NCI-H2081 treated with DMSO at 0.1 percent for 48 hours (cell line): ENCODE data around the gene ITPKA.
"Not testable (repeated sequence)": the region's sequence is repeated elsewhere in the genome, so short reads cannot be mapped to it uniquely, and the experiment has no call there.

ENCODE experiments used
- DNase-seq: peaks from one replicate; lab custom pipeline; 2025; lab: John Stamatoyannopoulos, UW

Gene ITPKA

GRCh38 chr15:41493205-41493901 is at the start of gene ITPKA:
Gene ITPKA, plus strand, starts transcription at chr15:41493874. Its CDS starts 54 bp downstream, at chr15:41493928.
- no peak for DNase-seq

DNA sequence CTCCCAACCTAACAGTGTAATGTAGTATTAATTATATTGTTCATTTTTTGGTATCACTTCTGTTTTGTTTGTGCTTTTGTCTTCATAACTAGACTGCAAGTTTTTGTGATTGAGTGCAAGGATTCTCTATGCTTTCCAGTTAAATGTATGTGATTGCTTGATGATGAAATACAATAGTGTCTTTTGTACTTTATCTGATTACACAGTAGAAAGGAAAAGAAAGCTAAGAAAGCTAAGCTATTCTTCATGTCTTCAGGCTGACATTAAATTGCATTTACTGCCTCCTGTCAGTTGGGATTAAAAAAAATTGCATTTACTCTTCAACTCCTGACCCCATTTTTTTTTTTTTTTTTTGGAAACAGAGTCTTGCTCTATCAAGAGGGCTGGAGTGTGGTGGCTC is 48.3 kb upstream of the ITPKA start:
- DNase-seq: no peak

- DNase-seq: no peak
Observed at GRCh38 chr15:41462084-41462795, 31.4 kb upstream of the ITPKA start.

- no peak for DNase-seq
Observed at GRCh38 chr15:41464889-41465580, 28.6 kb upstream of the ITPKA start.

GRCh38 chr15:41465822-41466421 is 27.8 kb upstream of the ITPKA start:
- no peak for DNase-seq

- DNase-seq: no peak
Observed at GRCh38 chr15:41466711-41467110, 27.0 kb upstream of the ITPKA start.

- not testable (repeated sequence) for DNase-seq
Observed at GRCh38 chr15:41469644-41470043, 24.0 kb upstream of the ITPKA start.

- no peak for DNase-seq
Observed at GRCh38 chr15:41473418-41473817, 20.3 kb upstream of the ITPKA start.

GRCh38 chr15:41474436-41474835 is 19.2 kb upstream of the ITPKA start:
- no peak for DNase-seq

DNA sequence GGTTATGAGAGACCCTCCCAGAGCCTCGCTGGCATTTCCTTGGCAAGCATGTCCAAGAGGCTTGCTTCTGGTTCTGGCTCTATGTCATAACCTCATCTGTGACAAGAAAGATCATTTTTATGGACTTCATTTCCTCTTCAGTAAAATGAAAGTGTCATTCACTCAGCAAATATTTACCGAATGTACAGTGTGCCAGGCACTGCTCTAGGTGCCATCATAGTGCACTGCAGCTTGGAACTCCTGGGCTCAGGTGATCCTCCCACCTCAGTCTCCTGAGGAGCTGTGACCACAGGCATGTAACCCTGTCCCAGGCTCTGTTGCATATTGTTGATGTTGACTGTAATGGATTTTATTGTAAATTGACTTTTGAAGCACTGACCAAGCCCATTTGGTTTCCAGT is 18.7 kb upstream of the ITPKA start:
- no peak for DNase-seq

DNA sequence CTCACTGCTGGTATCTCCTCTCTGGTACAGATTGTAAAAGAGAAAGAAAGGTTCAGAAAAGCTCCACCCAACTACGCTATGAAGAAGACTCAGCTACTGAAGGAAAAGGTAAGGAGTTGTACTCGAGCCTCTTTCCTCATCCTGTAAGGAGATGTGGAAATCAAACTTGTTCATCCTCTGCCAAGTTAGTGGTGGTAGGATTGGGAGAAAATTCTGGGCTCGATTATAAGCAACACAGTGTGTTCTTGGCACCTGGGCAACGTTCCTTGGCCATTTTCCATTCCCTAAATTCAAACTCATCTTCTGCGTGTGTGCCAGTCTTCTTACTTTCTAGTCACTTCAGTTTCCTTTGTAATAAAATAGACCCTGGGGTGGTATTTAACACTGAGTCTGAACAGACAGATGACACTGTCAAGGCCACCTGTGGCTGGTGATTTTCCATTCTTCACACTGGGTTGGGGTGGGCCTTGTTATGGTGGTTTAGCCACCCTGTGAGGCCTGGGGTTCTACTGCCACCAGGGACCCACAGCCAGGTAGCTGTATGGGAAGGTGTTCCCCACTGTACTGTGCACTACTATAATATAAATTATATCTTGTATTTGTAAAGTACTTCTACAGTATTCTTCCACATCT is 17.1 kb upstream of the ITPKA start:
- no peak for DNase-seq

- DNase-seq: no peak
Observed at GRCh38 chr15:41480396-41481140, 13.1 kb upstream of the ITPKA start.

GRCh38 chr15:41482110-41482877 is 11.4 kb upstream of the ITPKA start:
- DNase-seq: no peak

DNA sequence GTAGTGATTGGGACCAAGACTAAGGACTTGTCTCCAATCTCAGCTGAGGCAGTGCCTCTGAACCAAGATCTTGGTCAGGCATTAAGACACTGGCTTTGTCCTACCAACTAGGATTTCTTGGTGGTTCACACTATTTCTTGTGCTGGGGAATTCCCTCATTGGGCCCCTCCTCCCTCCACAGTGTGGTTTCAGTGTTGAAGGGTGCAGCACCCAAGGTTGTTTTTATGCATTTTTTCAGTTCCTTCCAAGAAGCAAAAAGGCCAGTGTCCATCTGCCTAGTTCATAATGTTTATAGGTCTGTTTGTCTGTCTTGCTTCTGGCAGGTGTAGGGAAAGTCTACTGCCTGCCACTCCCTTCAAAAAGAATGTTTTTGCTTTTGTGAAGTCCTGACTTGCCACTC is 10.6 kb upstream of the ITPKA start:
- DNase-seq: no peak

- DNase-seq: no peak
Observed at GRCh38 chr15:41483519-41483918, 10.2 kb upstream of the ITPKA start.

DNA sequence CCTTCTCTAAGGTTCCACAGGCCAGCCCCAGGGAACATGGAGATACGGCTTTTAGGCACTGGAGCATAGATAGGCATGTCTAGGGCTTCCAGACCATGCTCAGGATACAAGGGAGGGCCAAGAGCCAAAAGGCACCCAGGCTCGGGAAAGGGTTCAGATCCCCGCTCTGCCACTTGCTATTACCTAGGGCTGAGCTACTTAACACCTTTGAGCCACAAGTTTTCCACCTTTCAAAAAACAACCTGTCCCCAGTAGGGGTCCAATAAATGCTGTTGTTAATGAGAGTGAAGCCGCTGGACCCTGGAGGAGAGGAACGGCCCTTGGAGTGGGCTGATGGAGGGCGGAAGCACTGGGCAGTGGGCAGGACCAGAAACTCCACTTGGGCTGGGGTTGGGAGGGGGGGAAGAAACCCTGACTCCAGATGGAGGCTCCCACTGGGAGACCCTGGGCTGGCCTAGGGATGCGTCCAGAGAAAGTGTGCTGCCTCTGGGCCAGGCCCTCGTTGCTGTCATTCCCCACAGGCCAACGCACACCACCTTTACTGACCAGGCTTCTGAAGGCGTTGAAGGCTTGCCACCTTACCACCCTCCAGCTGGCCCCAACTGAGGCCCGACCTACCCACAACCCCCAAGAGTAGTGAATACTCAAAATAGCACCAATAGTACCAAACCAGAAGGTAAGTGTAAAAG is 8.6 kb upstream of the ITPKA start:
- DNase-seq: no peak

DNA sequence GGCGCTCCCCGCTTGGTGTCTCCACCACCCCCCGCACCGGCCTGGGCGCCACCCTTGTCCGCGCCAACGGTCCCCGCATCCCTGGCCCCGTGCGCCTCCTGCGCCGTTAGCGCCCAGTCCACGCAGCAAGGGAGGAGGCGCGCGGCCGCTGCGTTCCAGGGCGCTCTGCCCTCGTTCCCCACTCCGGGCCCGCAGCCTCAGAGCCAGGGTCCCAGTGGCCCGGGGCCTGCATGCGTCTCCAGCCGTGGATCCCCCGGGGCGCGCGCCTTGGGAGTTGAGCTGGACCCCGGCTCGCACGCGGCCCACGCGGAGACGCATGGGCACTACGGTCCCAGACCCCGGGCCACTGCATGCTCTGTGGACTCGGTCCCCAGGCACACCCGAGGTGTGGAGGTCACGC is 7.4 kb upstream of the ITPKA start:
- no peak for DNase-seq

- no peak for DNase-seq
Observed at GRCh38 chr15:41487381-41487780, 6.3 kb upstream of the ITPKA start.

- no peak for DNase-seq
Observed at GRCh38 chr15:41487802-41488201, 5.9 kb upstream of the ITPKA start.

GRCh38 chr15:41489641-41490040 is 4.0 kb upstream of the ITPKA start:
- DNase-seq: no peak
